Activated T-cell treated with anti-CD3 and anti-CD28 coated beads, Interleukin-2, amount 50 U/mL, for 48 hours (primary cell): ENCODE data around the gene RNF223.
"Not testable (repeated sequence)": the region's sequence is repeated elsewhere in the genome, so short reads cannot be mapped to it uniquely, and the experiment has no call there.

Experiments used
- DNase-seq, 2 experiments: peaks; one replicate each; pipeline ENCODE4 v3.0.0-alpha.2; 2020

RNF223 gene

GRCh38 chr1:1043411-1043810, 30.7 kb downstream of the RNF223 start:
- no peak for DNase-seq

DNA sequence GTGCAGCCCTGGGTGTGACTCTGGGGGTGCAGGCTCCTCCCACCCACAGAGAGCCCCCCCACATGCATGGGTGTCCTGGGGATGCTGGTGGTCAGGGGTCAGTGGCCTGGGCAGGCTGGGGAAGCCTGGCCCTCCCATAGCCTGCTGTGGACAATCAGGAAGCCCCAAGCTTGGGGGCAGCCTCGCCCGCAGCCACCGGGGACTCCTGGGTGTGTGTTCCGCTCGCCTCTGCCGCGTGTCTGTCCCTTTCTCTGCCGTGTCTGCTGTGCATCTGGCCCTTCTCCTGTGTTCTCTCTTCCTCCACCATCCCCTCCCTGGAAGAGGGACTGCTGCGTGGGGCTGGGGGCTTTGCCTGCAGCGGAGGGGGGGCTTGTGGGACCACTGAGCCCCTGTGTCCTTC, 31.3 kb downstream of the RNF223 start:
- no peak for DNase-seq

DNA sequence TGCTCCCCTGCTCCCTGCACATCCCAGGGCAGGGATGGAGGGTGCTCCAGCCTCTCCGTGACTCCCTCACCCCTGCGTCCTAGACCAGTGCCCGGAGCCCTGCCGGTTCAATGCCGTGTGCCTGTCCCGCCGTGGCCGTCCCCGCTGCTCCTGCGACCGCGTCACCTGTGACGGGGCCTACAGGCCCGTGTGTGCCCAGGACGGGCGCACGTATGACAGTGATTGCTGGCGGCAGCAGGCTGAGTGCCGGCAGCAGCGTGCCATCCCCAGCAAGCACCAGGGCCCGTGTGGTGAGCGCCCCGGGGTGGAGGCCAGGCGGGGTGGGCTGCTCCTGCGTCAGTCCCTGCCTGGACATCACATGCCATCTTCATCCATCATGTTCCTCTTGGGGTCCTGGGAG, 32.2 kb downstream of the RNF223 start:
- no peak for DNase-seq

GRCh38 chr1:1041092-1041523, 33.0 kb downstream of the RNF223 start:
- DNase-seq: no peak

- DNase-seq: peak; percentile 81 to 86
These were observed 33.8 kb downstream of the RNF223 start for GRCh38 chr1:1040004-1040991.

- DNase-seq: peak in 1 of 2 experiments; percentile 67
These were observed 34.8 kb downstream of the RNF223 start for GRCh38 chr1:1039145-1039910.

DNA sequence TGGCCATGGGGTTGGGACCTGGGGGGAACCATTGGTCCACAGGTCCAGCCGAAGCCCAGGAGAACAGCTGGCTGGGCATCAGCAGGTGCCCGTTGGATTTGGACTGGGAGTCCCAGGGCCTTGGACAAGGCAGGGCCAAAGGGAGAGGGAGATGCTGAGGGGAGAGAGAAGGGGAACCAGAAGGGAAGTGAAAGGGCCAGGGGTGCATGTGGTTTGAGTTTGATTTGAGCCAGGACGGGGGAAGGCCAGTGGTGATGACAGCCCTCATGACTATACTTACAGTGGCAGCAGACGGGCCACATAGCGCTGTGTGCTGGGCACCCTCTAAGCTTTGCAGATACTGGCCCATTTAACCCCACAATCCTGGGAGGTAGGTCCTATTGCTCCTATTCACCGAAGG, 35.4 kb downstream of the RNF223 start:
- DNase-seq: no peak

GRCh38 chr1:1037366-1038327, 36.5 kb downstream of the RNF223 start:
- DNase-seq: no peak

GRCh38 chr1:1035291-1035943, 38.7 kb downstream of the RNF223 start:
- DNase-seq: no peak

GRCh38 chr1:1034439-1034781, 39.7 kb downstream of the RNF223 start:
- DNase-seq: peak in 1 of 2 experiments; percentile 48

- DNase-seq: peak in 1 of 2 experiments; percentile 57
These were observed 40.2 kb downstream of the RNF223 start for GRCh38 chr1:1033731-1034438.

DNA sequence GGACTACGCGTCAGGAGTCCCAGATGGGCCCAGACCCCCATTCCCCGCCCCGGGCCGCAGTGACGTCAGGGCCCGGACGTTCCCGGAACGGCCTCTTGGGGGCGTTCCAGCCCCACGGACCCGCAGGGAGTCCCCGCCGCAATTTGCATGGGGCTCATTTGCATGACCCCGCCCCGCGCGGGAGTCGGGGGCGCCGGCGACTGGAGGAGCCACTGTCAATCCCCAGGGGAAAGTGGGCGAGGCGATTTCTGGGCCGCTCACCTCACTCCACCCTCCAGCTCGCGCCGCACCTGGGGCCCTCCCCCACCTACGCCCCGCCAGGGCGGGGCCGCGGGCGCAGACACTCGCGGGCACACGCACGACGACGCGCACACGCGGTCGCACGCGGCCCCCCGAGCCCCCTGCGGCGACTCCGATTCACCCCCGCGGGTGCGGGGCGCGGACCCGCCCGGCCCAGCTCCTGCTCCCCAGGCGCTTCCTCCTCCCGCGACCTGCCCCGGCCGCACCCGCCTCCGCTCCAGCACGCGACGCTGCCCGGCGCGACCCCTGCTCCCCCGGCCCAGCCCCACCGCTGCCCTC, 41.0 kb downstream of the RNF223 start:
- DNase-seq: peak; percentile 95 to 96

- DNase-seq: no peak
These were observed 41.7 kb downstream of the RNF223 start for GRCh38 chr1:1032424-1032823.

- DNase-seq: no peak
These were observed 42.4 kb downstream of the RNF223 start for GRCh38 chr1:1031659-1032235.

DNA sequence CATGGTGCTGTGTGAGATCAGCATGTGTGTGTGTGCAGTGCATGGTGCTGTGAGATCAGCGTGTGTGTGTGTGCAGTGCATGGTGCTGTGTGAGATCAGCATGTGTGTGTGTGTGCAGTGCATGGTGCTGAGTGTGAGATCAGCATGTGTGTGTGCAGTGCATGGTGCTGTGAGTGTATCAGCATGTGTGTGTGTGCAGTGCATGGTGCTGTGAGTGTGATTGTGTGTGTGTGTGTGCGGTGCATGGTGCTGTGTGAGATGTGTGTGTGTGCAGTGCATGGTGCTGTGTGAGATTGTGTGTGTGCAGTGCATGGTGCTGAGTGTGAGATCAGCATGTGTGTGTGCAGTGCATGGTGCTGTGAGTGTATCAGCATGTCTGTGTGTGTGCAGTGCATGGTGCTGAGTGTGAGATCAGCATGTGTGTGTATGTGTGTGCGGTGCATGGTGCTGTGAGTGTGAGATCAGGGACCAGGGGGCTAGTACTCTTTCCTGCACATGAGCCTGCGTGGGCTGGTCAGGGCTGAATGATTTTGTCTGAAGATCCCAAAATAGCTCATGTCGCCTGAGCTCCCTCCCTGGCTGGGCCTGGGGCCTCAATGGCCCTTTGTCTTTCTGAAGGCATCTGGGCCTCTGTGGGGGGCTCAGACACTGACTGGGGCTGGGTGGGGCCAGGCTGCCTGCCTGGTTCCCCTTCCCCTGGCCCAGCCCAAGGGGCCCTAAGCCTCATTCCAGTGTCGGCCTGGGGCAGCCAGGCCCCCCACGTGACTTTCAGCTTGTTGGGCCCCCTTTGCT, 43.0 kb downstream of the RNF223 start:
- DNase-seq: not testable (repeated sequence)

DNA sequence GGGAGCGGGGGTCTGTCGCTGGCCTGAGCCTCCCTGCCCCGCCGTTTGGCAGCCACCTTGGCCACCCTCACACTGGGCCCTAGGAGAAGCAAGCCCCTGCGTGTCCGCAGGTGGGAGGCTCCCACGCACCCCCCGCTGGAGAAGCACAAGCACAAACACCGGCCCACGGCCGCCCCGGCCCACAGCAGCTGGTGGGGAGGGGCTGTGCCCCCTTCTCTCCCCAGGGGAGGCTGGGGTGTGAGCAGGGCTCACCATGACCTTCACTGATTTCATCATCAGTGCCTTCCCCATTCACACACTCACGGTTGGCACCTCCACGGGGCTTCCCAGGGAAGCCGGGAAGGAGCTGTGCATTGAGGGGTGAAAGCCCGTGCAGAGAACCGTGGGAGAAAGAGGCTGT, 46.3 kb downstream of the RNF223 start:
- no peak for DNase-seq

DNA sequence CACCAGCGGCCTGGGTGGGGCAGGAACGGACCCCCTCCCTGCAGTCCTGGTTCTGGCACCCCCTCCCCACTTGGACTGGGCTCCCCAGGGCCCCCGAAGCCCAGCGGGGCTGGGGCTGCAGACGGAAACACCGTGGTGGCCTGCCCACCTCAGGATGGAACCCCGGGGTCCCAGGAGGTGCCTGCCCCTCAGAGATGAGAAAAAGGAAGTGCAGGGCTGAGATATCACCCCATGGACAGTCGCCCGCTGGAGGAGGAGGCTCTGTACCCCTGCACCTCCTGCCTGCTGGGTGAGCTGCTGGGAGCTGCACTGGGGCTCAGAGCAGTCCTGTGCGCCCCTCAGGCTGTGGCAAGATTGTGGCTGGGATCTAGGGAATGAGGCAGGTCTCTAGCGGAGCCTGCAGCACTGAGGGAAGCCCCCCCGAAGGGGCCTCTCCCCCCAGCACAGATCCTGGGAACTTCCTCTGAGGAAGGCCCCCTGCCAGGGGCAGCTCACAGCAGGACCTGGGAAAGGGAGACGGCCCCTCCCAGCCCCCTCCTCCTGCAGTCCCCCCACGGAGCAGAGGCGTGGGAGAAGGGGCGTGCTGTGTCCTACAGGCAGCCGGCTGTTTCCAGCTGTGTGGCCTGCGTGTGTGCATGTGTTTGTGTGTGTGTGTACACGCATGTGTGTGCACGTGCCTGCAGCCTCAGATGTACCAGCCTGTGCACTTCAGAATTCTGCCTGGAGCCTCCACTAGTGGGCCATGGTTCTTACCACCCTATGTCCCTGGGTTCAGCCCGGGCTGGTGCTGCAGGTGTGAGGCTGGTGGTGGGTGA, 47.3 kb downstream of the RNF223 start:
- DNase-seq: no peak

GRCh38 chr1:1025730-1026129, 48.4 kb downstream of the RNF223 start:
- DNase-seq: no peak
